ENCODE measurements around the gene CD209. TPM values are rescaled to one million over a fixed set of nuclear protein-coding genes. Genes with fewer than 3 reads are reported as not detected.

Gene CD209
- total and polyA plus RNA-seq, 2 experiments from 2014 or later = 0.35 TPM; not detected in 1

DNA sequence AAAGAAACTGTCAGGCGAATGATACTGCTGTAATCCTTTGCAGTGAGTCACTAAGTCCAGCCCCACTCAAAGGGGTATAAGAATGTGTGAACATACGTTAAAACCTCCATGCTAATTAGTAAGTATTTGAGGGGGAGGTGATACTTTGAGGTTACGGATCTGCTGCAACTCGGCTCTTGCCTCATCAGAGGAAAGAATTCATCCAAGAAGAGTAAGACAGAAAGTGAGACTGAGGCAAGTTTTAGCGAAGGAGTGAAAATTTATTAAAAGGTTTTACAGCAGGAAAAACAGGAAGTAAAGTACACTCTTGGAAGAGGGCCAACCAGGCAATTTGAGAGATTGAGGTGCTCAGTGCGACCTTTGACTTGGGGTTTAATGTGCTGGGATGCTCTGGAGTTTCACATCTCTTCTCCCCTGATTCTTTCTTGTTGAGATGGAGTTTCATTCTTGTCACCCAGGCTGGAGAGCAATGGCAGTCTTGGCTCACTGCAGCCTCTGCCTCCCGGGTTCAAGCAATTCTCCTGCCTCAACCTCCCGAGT lies 25.5 kb upstream of the CD209 start:
- Mint-ChIP-seq H3K27ac (no peak overlapping the region), H3K4me1 (peaks cover 7% of the 10 kb centered on the region; the same call in 2 of the 3 replicates), H3K4me3 (no peak overlapping the region), H3K27me3 (ENCODE audit: insufficient read depth, low read depth, poor library complexity) (no peaks in the 10 kb centered on the region), H3K36me3 (ENCODE audit: low read depth) (no peaks in the 10 kb centered on the region), H3K9me3 (no peaks in the 10 kb centered on the region; the same call in 2 of the 3 replicates)
- no peaks in the 10 kb centered on the region for H3K36me3 ChIP-seq (ENCODE audit: insufficient read depth)
- H3K79me2 ChIP-seq (replicated peaks; ENCODE audit: insufficient read depth) = no peaks in the 10 kb centered on the region
- no peak overlapping the region for H3K27ac ChIP-seq (ENCODE audit: low read depth)
- no peak for DNase-seq (ENCODE audit: low spot score)
- no peaks in the 10 kb centered on the region for H3F3A ChIP-seq (replicated peaks; ENCODE audit: low read depth)
- TF ChIP-seq ZNF114 (CRISPR knock-in tag; IDR thresholded peaks at IDR 0.05) (no peak), JUNB (IDR thresholded peaks at IDR 0.05; ENCODE audit: unreplicated experiment) (no peak), STAT1 (IDR thresholded peaks at IDR 0.05; ENCODE audit: unreplicated experiment) (no peak), ZNF331 (CRISPR knock-in tag; IDR thresholded peaks at IDR 0.05; ENCODE audit: low read depth) (no peak), CREB1 (CRISPR knock-in tag; IDR thresholded peaks at IDR 0.05; ENCODE audit: low read depth) (no peak), NANOG (IDR thresholded peaks at IDR 0.05; ENCODE audit: borderline replicate concordance) (no peak)
- TF ChIP-seq, protein P1, sequence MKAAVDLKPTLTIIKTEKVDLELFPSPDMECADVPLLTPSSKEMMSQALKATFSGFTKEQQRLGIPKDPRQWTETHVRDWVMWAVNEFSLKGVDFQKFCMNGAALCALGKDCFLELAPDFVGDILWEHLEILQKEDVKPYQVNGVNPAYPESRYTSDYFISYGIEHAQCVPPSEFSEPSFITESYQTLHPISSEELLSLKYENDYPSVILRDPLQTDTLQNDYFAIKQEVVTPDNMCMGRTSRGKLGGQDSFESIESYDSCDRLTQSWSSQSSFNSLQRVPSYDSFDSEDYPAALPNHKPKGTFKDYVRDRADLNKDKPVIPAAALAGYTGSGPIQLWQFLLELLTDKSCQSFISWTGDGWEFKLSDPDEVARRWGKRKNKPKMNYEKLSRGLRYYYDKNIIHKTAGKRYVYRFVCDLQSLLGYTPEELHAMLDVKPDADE (IDR thresholded peaks at IDR 0.05) = no peak
- TF ChIP-seq, protein P2, sequence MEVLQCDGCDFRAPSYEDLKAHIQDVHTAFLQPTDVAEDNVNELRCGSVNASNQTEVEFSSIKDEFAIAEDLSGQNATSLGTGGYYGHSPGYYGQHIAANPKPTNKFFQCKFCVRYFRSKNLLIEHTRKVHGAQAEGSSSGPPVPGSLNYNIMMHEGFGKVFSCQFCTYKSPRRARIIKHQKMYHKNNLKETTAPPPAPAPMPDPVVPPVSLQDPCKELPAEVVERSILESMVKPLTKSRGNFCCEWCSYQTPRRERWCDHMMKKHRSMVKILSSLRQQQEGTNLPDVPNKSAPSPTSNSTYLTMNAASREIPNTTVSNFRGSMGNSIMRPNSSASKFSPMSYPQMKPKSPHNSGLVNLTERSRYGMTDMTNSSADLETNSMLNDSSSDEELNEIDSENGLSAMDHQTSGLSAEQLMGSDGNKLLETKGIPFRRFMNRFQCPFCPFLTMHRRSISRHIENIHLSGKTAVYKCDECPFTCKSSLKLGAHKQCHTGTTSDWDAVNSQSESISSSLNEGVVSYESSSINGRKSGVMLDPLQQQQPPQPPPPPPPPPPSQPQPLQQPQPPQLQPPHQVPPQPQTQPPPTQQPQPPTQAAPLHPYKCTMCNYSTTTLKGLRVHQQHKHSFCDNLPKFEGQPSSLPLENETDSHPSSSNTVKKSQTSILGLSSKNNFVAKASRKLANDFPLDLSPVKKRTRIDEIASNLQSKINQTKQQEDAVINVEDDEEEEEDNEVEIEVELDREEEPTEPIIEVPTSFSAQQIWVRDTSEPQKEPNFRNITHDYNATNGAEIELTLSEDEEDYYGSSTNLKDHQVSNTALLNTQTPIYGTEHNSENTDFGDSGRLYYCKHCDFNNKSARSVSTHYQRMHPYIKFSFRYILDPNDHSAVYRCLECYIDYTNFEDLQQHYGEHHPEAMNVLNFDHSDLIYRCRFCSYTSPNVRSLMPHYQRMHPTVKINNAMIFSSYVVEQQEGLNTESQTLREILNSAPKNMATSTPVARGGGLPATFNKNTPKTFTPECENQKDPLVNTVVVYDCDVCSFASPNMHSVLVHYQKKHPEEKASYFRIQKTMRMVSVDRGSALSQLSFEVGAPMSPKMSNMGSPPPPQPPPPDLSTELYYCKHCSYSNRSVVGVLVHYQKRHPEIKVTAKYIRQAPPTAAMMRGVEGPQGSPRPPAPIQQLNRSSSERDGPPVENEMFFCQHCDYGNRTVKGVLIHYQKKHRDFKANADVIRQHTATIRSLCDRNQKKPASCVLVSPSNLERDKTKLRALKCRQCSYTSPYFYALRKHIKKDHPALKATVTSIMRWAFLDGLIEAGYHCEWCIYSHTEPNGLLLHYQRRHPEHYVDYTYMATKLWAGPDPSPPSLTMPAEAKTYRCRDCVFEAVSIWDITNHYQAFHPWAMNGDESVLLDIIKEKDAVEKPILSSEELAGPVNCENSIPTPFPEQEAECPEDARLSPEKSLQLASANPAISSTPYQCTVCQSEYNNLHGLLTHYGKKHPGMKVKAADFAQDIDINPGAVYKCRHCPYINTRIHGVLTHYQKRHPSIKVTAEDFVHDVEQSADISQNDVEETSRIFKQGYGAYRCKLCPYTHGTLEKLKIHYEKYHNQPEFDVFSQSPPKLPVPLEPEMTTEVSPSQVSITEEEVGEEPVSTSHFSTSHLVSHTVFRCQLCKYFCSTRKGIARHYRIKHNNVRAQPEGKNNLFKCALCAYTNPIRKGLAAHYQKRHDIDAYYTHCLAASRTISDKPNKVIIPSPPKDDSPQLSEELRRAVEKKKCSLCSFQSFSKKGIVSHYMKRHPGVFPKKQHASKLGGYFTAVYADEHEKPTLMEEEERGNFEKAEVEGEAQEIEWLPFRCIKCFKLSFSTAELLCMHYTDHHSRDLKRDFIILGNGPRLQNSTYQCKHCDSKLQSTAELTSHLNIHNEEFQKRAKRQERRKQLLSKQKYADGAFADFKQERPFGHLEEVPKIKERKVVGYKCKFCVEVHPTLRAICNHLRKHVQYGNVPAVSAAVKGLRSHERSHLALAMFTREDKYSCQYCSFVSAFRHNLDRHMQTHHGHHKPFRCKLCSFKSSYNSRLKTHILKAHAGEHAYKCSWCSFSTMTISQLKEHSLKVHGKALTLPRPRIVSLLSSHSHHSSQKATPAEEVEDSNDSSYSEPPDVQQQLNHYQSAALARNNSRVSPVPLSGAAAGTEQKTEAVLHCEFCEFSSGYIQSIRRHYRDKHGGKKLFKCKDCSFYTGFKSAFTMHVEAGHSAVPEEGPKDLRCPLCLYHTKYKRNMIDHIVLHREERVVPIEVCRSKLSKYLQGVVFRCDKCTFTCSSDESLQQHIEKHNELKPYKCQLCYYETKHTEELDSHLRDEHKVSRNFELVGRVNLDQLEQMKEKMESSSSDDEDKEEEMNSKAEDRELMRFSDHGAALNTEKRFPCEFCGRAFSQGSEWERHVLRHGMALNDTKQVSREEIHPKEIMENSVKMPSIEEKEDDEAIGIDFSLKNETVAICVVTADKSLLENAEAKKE (CRISPR knock-in tag; IDR thresholded peaks at IDR 0.05) = no peak
- TF ChIP-seq, protein P3, sequence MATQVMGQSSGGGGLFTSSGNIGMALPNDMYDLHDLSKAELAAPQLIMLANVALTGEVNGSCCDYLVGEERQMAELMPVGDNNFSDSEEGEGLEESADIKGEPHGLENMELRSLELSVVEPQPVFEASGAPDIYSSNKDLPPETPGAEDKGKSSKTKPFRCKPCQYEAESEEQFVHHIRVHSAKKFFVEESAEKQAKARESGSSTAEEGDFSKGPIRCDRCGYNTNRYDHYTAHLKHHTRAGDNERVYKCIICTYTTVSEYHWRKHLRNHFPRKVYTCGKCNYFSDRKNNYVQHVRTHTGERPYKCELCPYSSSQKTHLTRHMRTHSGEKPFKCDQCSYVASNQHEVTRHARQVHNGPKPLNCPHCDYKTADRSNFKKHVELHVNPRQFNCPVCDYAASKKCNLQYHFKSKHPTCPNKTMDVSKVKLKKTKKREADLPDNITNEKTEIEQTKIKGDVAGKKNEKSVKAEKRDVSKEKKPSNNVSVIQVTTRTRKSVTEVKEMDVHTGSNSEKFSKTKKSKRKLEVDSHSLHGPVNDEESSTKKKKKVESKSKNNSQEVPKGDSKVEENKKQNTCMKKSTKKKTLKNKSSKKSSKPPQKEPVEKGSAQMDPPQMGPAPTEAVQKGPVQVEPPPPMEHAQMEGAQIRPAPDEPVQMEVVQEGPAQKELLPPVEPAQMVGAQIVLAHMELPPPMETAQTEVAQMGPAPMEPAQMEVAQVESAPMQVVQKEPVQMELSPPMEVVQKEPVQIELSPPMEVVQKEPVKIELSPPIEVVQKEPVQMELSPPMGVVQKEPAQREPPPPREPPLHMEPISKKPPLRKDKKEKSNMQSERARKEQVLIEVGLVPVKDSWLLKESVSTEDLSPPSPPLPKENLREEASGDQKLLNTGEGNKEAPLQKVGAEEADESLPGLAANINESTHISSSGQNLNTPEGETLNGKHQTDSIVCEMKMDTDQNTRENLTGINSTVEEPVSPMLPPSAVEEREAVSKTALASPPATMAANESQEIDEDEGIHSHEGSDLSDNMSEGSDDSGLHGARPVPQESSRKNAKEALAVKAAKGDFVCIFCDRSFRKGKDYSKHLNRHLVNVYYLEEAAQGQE (IDR thresholded peaks at IDR 0.05; ENCODE audit: unreplicated experiment) = no peak
- TF ChIP-seq, protein P4, sequence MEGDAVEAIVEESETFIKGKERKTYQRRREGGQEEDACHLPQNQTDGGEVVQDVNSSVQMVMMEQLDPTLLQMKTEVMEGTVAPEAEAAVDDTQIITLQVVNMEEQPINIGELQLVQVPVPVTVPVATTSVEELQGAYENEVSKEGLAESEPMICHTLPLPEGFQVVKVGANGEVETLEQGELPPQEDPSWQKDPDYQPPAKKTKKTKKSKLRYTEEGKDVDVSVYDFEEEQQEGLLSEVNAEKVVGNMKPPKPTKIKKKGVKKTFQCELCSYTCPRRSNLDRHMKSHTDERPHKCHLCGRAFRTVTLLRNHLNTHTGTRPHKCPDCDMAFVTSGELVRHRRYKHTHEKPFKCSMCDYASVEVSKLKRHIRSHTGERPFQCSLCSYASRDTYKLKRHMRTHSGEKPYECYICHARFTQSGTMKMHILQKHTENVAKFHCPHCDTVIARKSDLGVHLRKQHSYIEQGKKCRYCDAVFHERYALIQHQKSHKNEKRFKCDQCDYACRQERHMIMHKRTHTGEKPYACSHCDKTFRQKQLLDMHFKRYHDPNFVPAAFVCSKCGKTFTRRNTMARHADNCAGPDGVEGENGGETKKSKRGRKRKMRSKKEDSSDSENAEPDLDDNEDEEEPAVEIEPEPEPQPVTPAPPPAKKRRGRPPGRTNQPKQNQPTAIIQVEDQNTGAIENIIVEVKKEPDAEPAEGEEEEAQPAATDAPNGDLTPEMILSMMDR (conservative IDR thresholded peaks at IDR 0.05; ENCODE audit: low read depth in 2 of 2) = no peak
- no peaks in the 10 kb centered on the region for H3K27me3 ChIP-seq (ENCODE audit: insufficient read depth)
- H3K4me2 ChIP-seq = no peak overlapping the region
- H3K4me1 ChIP-seq (ENCODE audit: insufficient read depth) = no peaks in the 10 kb centered on the region; the same call in 1 of the 2 replicates
- no peak overlapping the region for H2AFZ ChIP-seq
- ATAC-seq = no peak
- H3K9me2 ChIP-seq (ENCODE audit: insufficient read depth) = no peaks in the 10 kb centered on the region
- H4K20me1 ChIP-seq (replicated peaks; ENCODE audit: insufficient read depth) = no peaks in the 10 kb centered on the region
- no peak overlapping the region for H3K4me3 ChIP-seq

Data from GM23338 (cell line).